ENCODE measurements around the gene SLIT3. TPM values are rescaled to one million over a fixed set of nuclear protein-coding genes. Genes with fewer than 3 reads are reported as not detected.
A peak's percentile ranks its signal among the peaks of the same experiment; 100 is the strongest.

SLIT3 gene
- total RNA-seq, 6 donors from 2014 or later: 10.8 to 57.3 (median 32.2) TPM

GRCh38 chr5:168822745-168823281 is 478.1 kb downstream of the SLIT3 start:
- ATAC-seq (ENCODE audit: low FRiP score in 2 of 2): no peak
- Histone ChIP-seq H3K9me3 (no peaks in the 10 kb centered on the region), H3K4me3 (no peak overlapping the region), H3K27ac (no peak overlapping the region), H3K36me3 (no peaks in the 10 kb centered on the region), H3K4me1 (peaks cover 0 to 9% (median 9%) of the 10 kb centered on the region in 4 donors), H3K27me3 (no peaks in the 10 kb centered on the region)
- WGBS, 2 donors: 85 to 90% methylated on average over 10 of the region's 10 CpGs
- DNase-seq: no peak
- TF ChIP-seq CTCF (IDR thresholded peaks at IDR 0.05) (no peak), EP300 (IDR thresholded peaks at IDR 0.05) (no peak), POLR2A (IDR thresholded peaks at IDR 0.05) (no peak), POLR2AphosphoS5 (IDR thresholded peaks at IDR 0.05) (no peak)

- DNase-seq (no peak), ATAC-seq (ENCODE audit: low FRiP score in 2 of 2) (no peak)
- Histone ChIP-seq H3K9me3 (no peaks in the 10 kb centered on the region), H3K36me3 (no peaks in the 10 kb centered on the region), H3K4me3 (no peak overlapping the region), H3K27me3 (no peaks in the 10 kb centered on the region), H3K27ac (no peak overlapping the region), H3K4me1 (peaks cover 0 to 9% (median 9%) of the 10 kb centered on the region in 4 donors)
- TF ChIP-seq POLR2A (IDR thresholded peaks at IDR 0.05) (no peak), EP300 (IDR thresholded peaks at IDR 0.05) (no peak), POLR2AphosphoS5 (IDR thresholded peaks at IDR 0.05) (no peak), CTCF (IDR thresholded peaks at IDR 0.05) (no peak)
- 58 to 60% methylated on average over 4 of the region's 4 CpGs for WGBS, 2 donors
These were observed 478.6 kb downstream of the SLIT3 start for GRCh38 chr5:168822248-168822744.

DNA sequence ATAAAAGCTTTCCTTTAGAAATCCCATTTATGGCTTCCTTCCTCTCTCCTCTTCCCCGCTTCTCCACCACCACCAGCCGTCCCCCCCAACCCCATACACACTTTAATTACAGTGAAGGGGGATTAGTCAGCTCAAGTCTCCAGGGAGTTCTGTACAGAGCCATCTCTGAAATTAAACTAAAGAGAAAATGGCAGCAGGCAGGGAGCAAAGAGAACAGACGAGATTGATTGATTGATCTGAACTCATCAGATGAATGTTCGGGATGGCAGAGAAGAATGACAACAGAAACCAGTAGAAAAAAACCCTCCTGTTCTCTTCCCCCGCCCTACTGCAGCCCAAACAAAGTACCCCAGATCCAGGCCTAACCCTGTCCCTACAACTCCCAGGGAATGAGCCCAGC is 480.1 kb downstream of the SLIT3 start:
- H3K27me3 ChIP-seq: no peaks in the 10 kb centered on the region
- H3K4me1 ChIP-seq: peaks cover 0 to 9% (median 9%) of the 10 kb centered on the region in 4 donors
- ATAC-seq (ENCODE audit: low FRiP score in 2 of 2) (no peak), DNase-seq (no peak)
- WGBS, 2 donors: 74 to 76% methylated on average over 5 of the region's 5 CpGs
- H3K36me3 ChIP-seq: no peaks in the 10 kb centered on the region
- no peak overlapping the region for H3K4me3 ChIP-seq
- TF ChIP-seq POLR2AphosphoS5 (IDR thresholded peaks at IDR 0.05): no peak
- TF ChIP-seq CTCF (IDR thresholded peaks at IDR 0.05): no peak
- no peak for TF ChIP-seq EP300 (IDR thresholded peaks at IDR 0.05)
- TF ChIP-seq POLR2A (IDR thresholded peaks at IDR 0.05): no peak
- H3K9me3 ChIP-seq: no peaks in the 10 kb centered on the region
- no peak overlapping the region for H3K27ac ChIP-seq

GRCh38 chr5:168819004-168819621 is 481.8 kb downstream of the SLIT3 start:
- H3K4me1 ChIP-seq: peaks cover 0 to 9% (median 9%) of the 10 kb centered on the region in 4 donors
- no peak for TF ChIP-seq CTCF (IDR thresholded peaks at IDR 0.05)
- no peak for TF ChIP-seq POLR2AphosphoS5 (IDR thresholded peaks at IDR 0.05)
- TF ChIP-seq EP300 (IDR thresholded peaks at IDR 0.05): no peak
- no peak for TF ChIP-seq POLR2A (IDR thresholded peaks at IDR 0.05)
- no peak overlapping the region for H3K4me3 ChIP-seq
- ATAC-seq (ENCODE audit: low FRiP score in 2 of 2) (no peak), DNase-seq (peak in 1 of 2 donors; percentile 40)
- no peaks in the 10 kb centered on the region for H3K9me3 ChIP-seq
- WGBS, 2 donors: 67 to 80% methylated on average over 11 to 16 of the region's 16 CpGs
- no peaks in the 10 kb centered on the region for H3K27me3 ChIP-seq
- H3K36me3 ChIP-seq: no peaks in the 10 kb centered on the region
- H3K27ac ChIP-seq: no peak overlapping the region
